OCI-LY7 (cell line): ENCODE measurements around the gene SLC39A7.

Experiments used
- CTCF ChIP-seq: fragments of 200-600 bp; sonication (generic); conservative IDR thresholded peaks from 2 replicates; pipeline ENCODE4 v1.5.1; 2014; ENCODE audit warnings: mild to moderate bottlenecking, antibody characterized with exemption, low read length, moderate library complexity, mixed read lengths
- EZH2phosphoT487 ChIP-seq: fragments of 200-600 bp; sonication (generic); IDR thresholded peaks from 2 replicates; pipeline ENCODE4 v1.6.1; 2018; ENCODE audit warnings: low read depth, borderline replicate concordance, mild to moderate bottlenecking, mixed run types, antibody characterized with exemption, low read length, moderate library complexity, mixed read lengths

DNA sequence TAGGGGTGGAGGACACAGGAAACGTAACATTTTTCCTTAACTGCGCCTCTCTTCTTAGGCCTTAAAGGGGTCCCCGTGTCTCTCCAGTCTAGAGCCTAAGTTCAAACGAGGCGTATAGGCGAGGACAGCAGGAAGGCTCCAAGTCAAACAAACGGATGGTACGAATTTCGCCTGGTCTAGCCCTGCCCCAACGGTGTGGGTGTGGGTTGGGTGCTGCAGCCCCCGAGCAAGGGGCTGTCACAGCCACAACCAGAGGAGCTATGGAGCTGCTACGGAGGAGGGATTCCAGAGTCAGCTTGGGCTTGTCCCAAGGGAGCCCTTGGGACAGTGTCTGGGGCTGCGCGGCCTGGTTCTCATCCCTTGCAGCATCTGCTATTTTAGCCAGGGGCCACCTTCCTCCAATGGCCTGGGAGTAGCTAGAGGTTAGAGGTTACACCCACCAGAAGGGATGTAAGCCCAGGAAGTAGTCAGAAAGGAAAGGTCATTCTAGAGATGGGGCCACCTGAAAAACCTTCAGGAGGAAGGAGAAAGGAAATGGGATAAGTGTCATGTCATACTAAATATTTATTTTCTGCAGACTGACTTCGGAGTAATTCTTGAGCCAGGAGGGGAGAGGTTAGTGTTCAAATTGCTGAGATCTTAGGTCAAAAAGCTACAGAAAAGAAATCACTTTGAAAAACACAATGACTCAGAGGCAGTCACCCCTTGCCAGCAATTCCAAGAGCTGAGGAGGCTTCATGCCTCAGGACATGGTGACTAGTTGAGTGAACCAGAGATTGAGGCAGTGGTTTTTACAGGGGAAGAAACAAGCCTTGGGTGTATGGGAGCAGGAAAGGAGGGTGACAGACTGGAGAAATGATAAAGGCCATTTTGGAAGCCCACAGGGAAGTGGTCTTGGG lies 49.3 kb downstream of the SLC39A7 start:
- no peak for TF ChIP-seq CTCF
- no peak for TF ChIP-seq EZH2phosphoT487
